Measurements from ENCODE around the gene ARID3B.

ARID3B gene

DNA sequence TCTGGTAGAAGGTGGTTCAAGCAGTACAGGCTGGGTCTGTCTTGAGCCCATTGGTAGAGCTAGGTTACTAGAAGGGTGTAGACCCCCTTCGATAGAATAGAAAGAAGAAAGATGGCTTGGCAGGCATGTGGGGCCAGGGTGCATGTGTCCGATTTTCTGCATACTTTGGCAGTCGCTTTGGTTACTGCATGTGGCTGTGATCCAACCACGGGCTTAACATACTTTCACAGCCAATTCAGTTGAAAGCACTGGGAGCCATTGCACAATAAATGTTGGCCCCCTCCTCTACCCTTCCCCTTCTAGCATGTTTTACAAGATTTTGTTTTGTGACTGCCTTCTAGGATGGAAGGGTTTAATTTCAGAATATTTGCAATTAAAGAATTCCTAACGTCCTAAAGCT is 7.2 kb downstream of the ARID3B start:
- DNase-seq (ENCODE audit: low read depth): no peak
- no peak for TF ChIP-seq CTCF (IDR thresholded peaks at IDR 0.05; ENCODE audit: low read length, missing control alignments)
- H3K4me3 ChIP-seq (replicated peaks; ENCODE audit: low read depth, low read length): no peak overlapping the region

- DNase-seq (ENCODE audit: low read depth): no peak
- no peak overlapping the region for H3K4me3 ChIP-seq (replicated peaks; ENCODE audit: low read depth, low read length)
- no peak for TF ChIP-seq CTCF (IDR thresholded peaks at IDR 0.05; ENCODE audit: low read length, missing control alignments)
Measured at GRCh38 chr15:74549816-74550215, 8.8 kb downstream of the ARID3B start.

DNA sequence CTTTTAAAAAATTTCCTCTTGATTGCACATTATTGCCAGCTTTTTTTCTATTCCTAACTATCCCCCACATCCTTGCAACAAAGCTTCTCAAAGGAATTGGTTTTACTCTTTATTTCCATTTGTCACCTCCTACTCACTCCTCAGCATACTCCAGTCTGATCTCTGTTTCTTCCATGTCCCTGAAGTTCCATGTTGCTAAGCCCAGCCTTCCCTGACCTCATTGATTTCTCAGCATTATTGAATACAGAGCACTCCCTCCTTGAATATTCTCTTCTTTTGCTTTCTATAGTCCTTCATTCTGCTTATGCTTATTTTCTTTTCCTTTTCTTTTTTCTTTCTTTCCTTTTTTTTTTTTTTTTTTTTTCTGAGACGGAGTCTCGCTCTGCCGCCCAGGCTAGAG is 10.7 kb downstream of the ARID3B start:
- H3K4me3 ChIP-seq (replicated peaks; ENCODE audit: low read depth, low read length): no peak overlapping the region
- DNase-seq (ENCODE audit: low read depth): no peak
- TF ChIP-seq CTCF (IDR thresholded peaks at IDR 0.05; ENCODE audit: low read length, missing control alignments): no peak

DNA sequence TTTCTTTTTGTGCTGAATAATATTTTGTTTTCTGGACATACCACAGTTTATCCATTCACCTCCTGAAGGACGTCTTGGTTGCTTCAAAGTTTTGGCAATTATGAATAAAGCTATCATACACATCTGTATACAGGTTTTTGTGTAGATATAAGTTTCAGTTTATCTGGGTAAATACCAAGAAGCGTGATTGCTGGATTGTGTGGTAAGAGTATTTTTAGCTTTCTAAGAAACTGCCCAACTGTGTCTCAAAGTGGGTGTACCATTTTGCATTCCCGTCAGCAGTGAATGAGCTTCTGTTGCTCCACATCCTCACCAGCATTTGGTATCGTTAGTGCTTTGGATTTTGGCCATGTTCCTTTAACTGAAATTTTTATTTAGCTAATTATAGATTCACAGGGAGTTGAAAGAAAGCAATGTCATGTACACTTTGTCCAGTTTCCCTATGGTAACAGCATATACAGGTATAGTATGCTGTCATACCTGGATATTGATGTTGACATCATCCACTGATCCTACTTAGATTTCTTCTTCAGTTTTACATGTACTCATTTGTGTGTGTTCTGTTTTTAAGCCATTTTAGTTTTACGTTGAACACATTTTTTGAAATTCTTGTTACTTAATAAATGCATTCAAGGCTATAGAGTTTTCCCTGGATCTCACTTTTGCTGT is 11.9 kb downstream of the ARID3B start:
- no peak for DNase-seq (ENCODE audit: low read depth)
- H3K4me3 ChIP-seq (replicated peaks; ENCODE audit: low read depth, low read length): no peak overlapping the region
- TF ChIP-seq CTCF (IDR thresholded peaks at IDR 0.05; ENCODE audit: low read length, missing control alignments): no peak

GRCh38 chr15:74555192-74555591 is 14.2 kb downstream of the ARID3B start:
- no peak overlapping the region for H3K4me3 ChIP-seq (replicated peaks; ENCODE audit: low read depth, low read length)
- no peak for DNase-seq (ENCODE audit: low read depth)
- TF ChIP-seq CTCF (IDR thresholded peaks at IDR 0.05; ENCODE audit: low read length, missing control alignments): no peak

GRCh38 chr15:74558706-74559105 is 17.7 kb downstream of the ARID3B start:
- TF ChIP-seq CTCF (IDR thresholded peaks at IDR 0.05; ENCODE audit: low read length, missing control alignments): no peak
- no peak overlapping the region for H3K4me3 ChIP-seq (replicated peaks; ENCODE audit: low read depth, low read length)
- DNase-seq (ENCODE audit: low read depth): no peak

DNA sequence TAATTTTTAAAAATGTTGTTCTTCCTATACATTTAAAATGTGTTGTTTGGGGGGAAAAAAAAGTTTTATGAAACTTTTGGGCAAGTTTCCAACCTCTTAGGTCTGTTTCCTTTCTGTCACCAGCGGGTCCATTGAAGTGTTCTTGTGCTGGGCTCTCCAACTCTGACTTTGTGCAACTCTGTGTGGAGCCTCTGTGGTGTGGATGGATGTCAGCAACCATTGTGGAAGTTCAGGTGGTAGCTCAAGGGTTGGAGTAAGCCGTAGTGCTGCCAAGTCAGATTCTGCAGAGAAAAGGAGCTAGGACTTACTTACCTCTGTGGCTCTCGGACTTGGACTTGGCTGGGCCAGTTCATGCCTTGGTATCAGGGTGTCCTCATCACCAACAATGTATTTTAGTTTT is 22.4 kb downstream of the ARID3B start:
- no peak overlapping the region for H3K4me3 ChIP-seq (replicated peaks; ENCODE audit: low read depth, low read length)
- TF ChIP-seq CTCF (IDR thresholded peaks at IDR 0.05; ENCODE audit: low read length, missing control alignments): no peak
- DNase-seq (ENCODE audit: low read depth): no peak
